Kidney epithelial cell (primary cell): ENCODE results near the gene ADCK1. TPM values are rescaled to one million over a fixed set of nuclear protein-coding genes. Genes with fewer than 3 reads are reported as not detected.
"Not testable (repeated sequence)": the region's sequence is repeated elsewhere in the genome, so short reads cannot be mapped to it uniquely, and the experiment has no call there.

Experiments
- DNase-seq: peaks from one replicate; pipeline ENCODE4 v3.0.0-alpha.2; 2010; ENCODE audit warnings: low read depth
- H3K27me3 ChIP-seq: 2 replicates; pipeline ENCODE4 v1.6.0; 2011; ENCODE audit warnings: low read length; ENCODE audit not compliant: control insufficient read depth, insufficient read depth
- H3K36me3 ChIP-seq: 2 replicates; pipeline ENCODE4 v1.5.1; 2011; ENCODE audit warnings: low read length; ENCODE audit not compliant: control insufficient read depth, insufficient read depth
- H3K4me3 ChIP-seq: 2 replicates; pipeline ENCODE4 v1.5.1; 2011; ENCODE audit warnings: low read depth, mild to moderate bottlenecking, control low read depth, low read length
- total RNA-seq: library from RNA; depleted of rRNA; stranded (reverse); fragments of >200 nt; gene quantifications from 2 replicates; pipeline ENCODE4 v1.2.3, GENCODE V29; 2015
- TF ChIP-seq, protein P1 (sequence below): IDR thresholded peaks from 2 replicates; pipeline ENCODE4 v1.5.1; 2011; ENCODE audit warnings: mild to moderate bottlenecking, moderate library complexity, low read length, control low read depth, inconsistent platforms; ENCODE audit not compliant: insufficient read depth, poor library complexity, severe bottlenecking

Gene ADCK1
- total RNA-seq, 1 donor from 2014 or later = 9.3 TPM

DNA sequence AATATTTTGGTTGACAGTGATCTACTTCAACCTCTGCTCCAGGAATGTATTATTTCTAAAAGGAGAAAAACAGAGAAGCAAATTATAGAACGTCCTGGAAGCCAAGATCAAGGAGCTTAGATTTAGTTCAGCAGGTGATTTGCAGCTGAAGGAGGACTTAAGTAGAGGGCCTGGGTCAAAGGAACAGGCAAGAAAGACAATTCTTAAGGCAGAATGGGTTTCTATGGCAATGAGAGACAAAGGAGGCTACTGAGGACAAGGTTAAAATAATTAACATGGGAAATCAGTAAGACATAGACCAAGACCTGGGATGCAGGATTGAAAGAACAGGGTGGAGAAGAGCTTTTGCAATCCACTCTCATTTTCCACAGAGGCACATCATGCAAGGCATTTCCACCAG is 36.6 kb upstream of the ADCK1 start:
- Histone ChIP-seq H3K27me3 (no peaks in the 10 kb centered on the region), H3K4me3 (no peak overlapping the region), H3K36me3 (no peaks in the 10 kb centered on the region)
- no peak for DNase-seq
- TF ChIP-seq, protein P1, sequence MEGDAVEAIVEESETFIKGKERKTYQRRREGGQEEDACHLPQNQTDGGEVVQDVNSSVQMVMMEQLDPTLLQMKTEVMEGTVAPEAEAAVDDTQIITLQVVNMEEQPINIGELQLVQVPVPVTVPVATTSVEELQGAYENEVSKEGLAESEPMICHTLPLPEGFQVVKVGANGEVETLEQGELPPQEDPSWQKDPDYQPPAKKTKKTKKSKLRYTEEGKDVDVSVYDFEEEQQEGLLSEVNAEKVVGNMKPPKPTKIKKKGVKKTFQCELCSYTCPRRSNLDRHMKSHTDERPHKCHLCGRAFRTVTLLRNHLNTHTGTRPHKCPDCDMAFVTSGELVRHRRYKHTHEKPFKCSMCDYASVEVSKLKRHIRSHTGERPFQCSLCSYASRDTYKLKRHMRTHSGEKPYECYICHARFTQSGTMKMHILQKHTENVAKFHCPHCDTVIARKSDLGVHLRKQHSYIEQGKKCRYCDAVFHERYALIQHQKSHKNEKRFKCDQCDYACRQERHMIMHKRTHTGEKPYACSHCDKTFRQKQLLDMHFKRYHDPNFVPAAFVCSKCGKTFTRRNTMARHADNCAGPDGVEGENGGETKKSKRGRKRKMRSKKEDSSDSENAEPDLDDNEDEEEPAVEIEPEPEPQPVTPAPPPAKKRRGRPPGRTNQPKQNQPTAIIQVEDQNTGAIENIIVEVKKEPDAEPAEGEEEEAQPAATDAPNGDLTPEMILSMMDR = no peak

DNA sequence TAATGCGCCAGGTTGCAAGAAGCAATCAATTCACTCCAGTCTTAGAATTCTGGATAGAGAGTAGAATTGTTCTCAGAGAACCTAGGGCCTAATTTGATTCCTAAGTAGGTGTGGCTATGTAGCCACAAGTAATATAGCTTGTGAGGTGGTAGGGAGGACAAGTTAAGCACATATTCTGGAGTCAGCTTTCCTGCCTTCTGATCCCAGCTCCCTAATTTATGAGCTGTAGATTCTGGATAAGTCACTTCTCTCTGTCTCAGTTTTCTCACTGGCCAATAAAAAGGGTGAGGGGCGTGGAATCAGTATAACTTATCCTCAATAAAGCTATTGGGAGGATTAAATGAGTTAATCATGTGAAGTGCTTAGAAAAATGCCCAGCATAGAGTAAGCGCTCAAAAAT is 35.9 kb upstream of the ADCK1 start:
- no peak for DNase-seq
- Histone ChIP-seq H3K36me3 (no peaks in the 10 kb centered on the region), H3K27me3 (no peaks in the 10 kb centered on the region), H3K4me3 (no peak overlapping the region)
- TF ChIP-seq, protein P1 = no peak

DNA sequence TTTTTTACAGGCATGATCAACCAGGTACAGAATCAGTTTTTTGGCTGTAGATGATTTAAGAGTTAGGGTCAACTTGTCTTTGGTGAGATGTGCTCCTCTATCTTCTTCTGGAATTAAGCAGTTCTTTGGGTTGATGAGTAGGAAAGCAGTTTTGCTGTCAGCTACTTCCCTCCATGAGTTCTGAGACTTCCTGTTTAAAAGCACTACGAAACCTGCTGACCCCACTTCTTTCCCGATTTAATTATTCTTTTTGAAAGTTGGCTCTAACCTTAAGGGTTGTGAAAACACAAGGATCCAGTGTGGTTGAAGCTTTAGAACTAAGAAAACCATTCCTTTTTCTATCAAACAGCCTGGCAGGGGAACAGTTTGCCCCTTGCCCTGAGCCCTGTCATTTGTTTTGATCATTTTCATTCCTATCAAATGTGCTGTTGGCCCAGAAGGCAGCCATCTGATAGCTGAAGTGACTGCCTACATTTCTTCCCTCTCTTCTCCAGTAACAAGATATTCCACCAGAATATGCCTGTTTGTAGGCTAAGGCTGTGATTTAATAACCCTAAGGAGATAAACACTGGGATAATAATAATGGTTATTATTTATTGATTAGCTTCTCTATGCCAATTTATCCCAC is 31.4 kb upstream of the ADCK1 start:
- H3K36me3 ChIP-seq, DNase-seq, H3K27me3 ChIP-seq, H3K4me3 ChIP-seq: not testable (repeated sequence)

DNA sequence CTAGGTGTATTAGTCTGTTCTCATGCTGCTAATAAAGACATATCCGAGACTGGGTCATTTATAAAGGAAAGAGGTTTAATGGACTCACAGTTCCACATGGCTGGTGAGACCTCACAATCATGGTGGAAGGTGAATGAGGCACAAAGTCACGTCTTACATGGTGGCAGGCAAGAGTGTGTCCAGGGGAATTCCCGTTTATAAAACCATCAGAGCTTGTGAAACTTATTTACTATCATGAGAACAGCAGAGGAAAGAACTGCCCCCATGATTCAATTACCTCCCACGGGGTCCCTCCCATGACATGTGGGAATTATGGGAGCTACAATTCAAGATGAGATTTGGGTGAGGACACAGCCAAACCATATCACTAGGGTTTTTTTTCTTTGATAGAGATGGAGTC is 25.9 kb upstream of the ADCK1 start:
- not testable (repeated sequence) for DNase-seq, H3K27me3 ChIP-seq, H3K36me3 ChIP-seq, H3K4me3 ChIP-seq

DNA sequence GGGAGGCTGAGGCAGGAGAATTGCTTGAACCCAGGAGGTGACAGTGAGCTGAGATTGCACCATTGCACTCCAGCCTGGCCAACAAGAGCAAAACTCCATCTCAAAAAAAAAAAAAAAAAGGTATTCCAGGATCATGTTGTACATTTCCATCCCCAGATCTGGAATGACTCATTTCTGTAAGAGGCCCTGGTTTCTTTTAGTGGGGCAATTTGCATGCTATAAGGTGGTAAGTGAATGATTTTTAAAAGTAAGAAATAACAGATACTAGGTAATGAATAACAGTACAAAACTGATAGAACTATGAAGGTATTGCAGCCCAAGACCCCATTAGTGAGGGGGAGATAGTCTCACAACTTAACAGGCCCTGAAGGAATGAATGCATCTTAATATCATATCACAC is 17.7 kb upstream of the ADCK1 start:
- Histone ChIP-seq H3K27me3 (no peaks in the 10 kb centered on the region), H3K36me3 (no peaks in the 10 kb centered on the region), H3K4me3 (no peak overlapping the region)
- TF ChIP-seq, protein P1 = no peak
- no peak for DNase-seq

DNA sequence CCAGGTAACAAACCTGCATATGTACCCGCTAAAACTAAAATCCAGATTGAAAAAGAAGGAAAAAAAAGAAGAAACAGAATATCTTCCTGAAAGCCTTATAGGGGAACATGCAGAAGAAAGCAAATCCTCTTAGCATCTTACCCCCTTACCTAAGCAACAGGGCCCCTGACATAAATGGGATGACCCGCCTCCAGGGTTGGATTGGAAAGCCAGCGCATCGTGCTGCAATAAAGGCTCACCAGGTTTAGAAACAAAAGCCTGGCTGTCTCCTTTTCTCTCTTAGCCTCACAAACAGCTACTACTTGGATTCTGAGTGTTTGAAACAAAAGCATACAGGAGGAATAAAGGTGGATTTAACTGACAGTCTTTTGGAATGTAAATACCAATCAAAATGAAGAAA is 13.8 kb upstream of the ADCK1 start:
- Histone ChIP-seq H3K36me3 (no peaks in the 10 kb centered on the region), H3K4me3 (no peak overlapping the region), H3K27me3 (no peaks in the 10 kb centered on the region)
- no peak for DNase-seq
- TF ChIP-seq, protein P1 = no peak

DNA sequence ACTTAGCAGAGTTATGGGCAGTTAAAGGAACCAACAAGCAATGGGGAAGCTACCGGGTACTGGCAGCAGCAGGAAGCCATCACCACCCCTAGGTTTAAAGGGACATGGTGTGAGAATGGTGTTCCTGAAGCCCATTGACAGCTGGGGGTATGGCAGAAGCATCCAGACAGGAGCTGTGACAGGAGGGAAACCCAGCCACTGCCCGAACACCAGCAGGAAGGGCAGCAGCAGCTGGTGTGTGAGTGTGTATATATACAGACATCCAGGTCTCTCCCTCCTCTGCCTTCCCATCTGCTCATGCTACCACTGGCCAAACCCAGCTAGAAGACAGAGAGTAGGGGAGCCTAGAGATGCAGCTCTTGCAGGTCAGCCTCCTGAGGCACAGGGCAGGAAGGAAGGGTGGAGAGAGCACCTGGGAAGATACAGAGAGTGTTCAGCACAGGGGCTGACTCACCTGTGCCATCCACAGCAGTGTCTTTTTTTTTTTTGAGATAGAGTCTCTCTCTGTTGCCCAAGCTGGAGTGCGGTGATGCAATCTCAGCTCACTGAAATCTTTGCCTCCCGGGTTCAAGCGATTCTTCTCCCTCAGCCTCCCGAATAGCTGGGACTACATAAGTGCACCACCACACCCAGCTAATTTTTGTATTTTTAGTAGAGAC is 9.2 kb upstream of the ADCK1 start:
- TF ChIP-seq, protein P1 = no peak
- no peak for DNase-seq
- H3K27me3 ChIP-seq = no peaks in the 10 kb centered on the region
- H3K4me3 ChIP-seq = no peak overlapping the region
- no peaks in the 10 kb centered on the region for H3K36me3 ChIP-seq
